Liver (tissue), 9 donors: ENCODE results near the gene HEPHL1. TPM values are rescaled to one million over a fixed set of nuclear protein-coding genes. Genes with fewer than 3 reads are reported as not detected.

Experiments
- DNase-seq: peaks from one replicate; pipeline ENCODE4 v3.0.0-alpha.2; 2017; ENCODE audit warnings: low spot score
- H3K27ac ChIP-seq, 2 donors: one replicate each; pipeline ENCODE4 v1.7.0; 2013; ENCODE audit warnings: inconsistent platforms in 2 of 2, low read length in 2 of 2, control low read depth in 1 of 2, low read depth in 1 of 2, mild to moderate bottlenecking in 1 of 2
- H3K27me3 ChIP-seq, 4 donors: one replicate each; pipeline versions ENCODE4 v1.6.1 to v1.7.0; 2013; ENCODE audit warnings: low read length in 3 of 4, inconsistent platforms in 1 of 4, mild to moderate bottlenecking in 1 of 4, moderate library complexity in 1 of 4; ENCODE audit not compliant: control insufficient read depth in 4 of 4, insufficient read depth in 4 of 4
- H3K36me3 ChIP-seq, 4 donors: one replicate each; pipeline versions ENCODE4 v1.6.1 to v1.7.0; 2013; ENCODE audit warnings: low read length in 3 of 4, mild to moderate bottlenecking in 3 of 4, low read depth in 1 of 4, moderate library complexity in 1 of 4; ENCODE audit not compliant: control insufficient read depth in 4 of 4, insufficient read depth in 3 of 4
- H3K4me1 ChIP-seq, 4 donors: one replicate each; pipeline versions ENCODE4 v1.6.1 to v1.7.0; 2013; ENCODE audit warnings: low read length in 3 of 4, mild to moderate bottlenecking in 3 of 4, moderate library complexity in 1 of 4; ENCODE audit not compliant: control insufficient read depth in 4 of 4, insufficient read depth in 4 of 4
- H3K4me3 ChIP-seq, 3 donors: one replicate each; pipeline versions ENCODE4 v1.6.1 to v1.7.0; 2013; ENCODE audit warnings: low read length in 3 of 3, control low read depth in 1 of 3, low read depth in 1 of 3, mild to moderate bottlenecking in 1 of 3
- H3K9ac ChIP-seq, 2 donors: one replicate each; pipeline ENCODE4 v1.7.0; 2013; ENCODE audit warnings: low read length in 2 of 2, mild to moderate bottlenecking in 2 of 2, moderate library complexity in 2 of 2, control low read depth in 1 of 2, low read depth in 1 of 2
- H3K9me3 ChIP-seq, 4 donors: one replicate each; pipeline versions ENCODE4 v1.6.1 to v1.7.0; 2013; ENCODE audit warnings: low read length in 3 of 4; ENCODE audit not compliant: control insufficient read depth in 4 of 4
- EGR1 ChIP-seq, 2 donors: IDR thresholded peaks; 2 replicates each; pipeline ENCODE4 v1.6.1; 2016 to 2018; ENCODE audit warnings: antibody characterized with exemption in 2 of 2, low read depth in 2 of 2
- FOXA1 ChIP-seq: IDR thresholded peaks from 2 replicates; pipeline ENCODE4 v1.6.1; 2016; ENCODE audit warnings: antibody characterized with exemption
- FOXA2 ChIP-seq: IDR thresholded peaks from 2 replicates; pipeline ENCODE4 v1.6.1; 2016; ENCODE audit warnings: antibody characterized with exemption
- GABPA ChIP-seq, 2 donors: IDR thresholded peaks in 1 of 2; conservative IDR thresholded peaks in 1 of 2; 2 replicates each; pipeline ENCODE4 v1.6.1; 2016; ENCODE audit warnings: antibody characterized with exemption in 2 of 2, mild to moderate bottlenecking in 1 of 2, moderate library complexity in 1 of 2
- HNF4A ChIP-seq, 2 donors: conservative IDR thresholded peaks; 2 replicates each; pipeline ENCODE4 v1.6.1; 2016; ENCODE audit warnings: antibody characterized with exemption in 2 of 2, mild to moderate bottlenecking in 2 of 2
- HNF4G ChIP-seq: IDR thresholded peaks from 2 replicates; pipeline ENCODE4 v1.6.1; 2016; ENCODE audit warnings: antibody characterized with exemption
- JUND ChIP-seq, 2 donors: IDR thresholded peaks; 2 replicates each; pipeline ENCODE4 v1.6.1; 2016; ENCODE audit warnings: antibody characterized with exemption in 2 of 2
- NR2F2 ChIP-seq: IDR thresholded peaks from 2 replicates; pipeline ENCODE4 v1.6.1; 2016; ENCODE audit warnings: antibody characterized with exemption
- RAD21 ChIP-seq, 2 donors: IDR thresholded peaks; 2 replicates each; pipeline ENCODE4 v1.6.1; 2016; ENCODE audit warnings: antibody characterized with exemption in 2 of 2, mild to moderate bottlenecking in 2 of 2
- RXRA ChIP-seq, 2 donors: IDR thresholded peaks; 2 replicates each; pipeline ENCODE4 v1.6.1; 2017 to 2018; ENCODE audit warnings: antibody characterized with exemption in 2 of 2, mild to moderate bottlenecking in 1 of 2
- SP1 ChIP-seq: IDR thresholded peaks from 2 replicates; pipeline ENCODE4 v1.6.1; 2018; ENCODE audit warnings: antibody characterized with exemption, mild to moderate bottlenecking
- TAF1 ChIP-seq: conservative IDR thresholded peaks from 2 replicates; pipeline ENCODE4 v1.6.1; 2016; ENCODE audit warnings: antibody characterized with exemption, mild to moderate bottlenecking
- YY1 ChIP-seq: IDR thresholded peaks from 2 replicates; pipeline ENCODE4 v1.6.1; 2016; ENCODE audit warnings: antibody characterized with exemption, mild to moderate bottlenecking
- WGBS: extraction: QIAGEN DNeasy Blood & Tissue Kit; methylation state at CpG from one replicate; pipeline ENCODE4 v1.1.7; 2013; 5-methylcytosine and 5-hydroxymethylcytosine counted together
- polyA plus RNA-seq, 2 donors: library from polyadenylated mRNA; stranded (reverse) in 1 of 2; unstranded in 1 of 2; fragments of 200-250 nt in 1 of 2; fragments of >200 nt in 1 of 2; fragmentation: Nextera tagmentation in 1 of 2; extraction: Ambion mirVana in 1 of 2; gene quantifications; one replicate each; pipeline versions ENCODE4 v1.2.1 to v1.2.3, GENCODE V29; 2013 to 2015
- total RNA-seq, 2 donors: library from RNA; depleted of rRNA; stranded (reverse); fragments of >200 nt; gene quantifications; one replicate each; pipeline ENCODE4 v1.2.3, GENCODE V29; 2014
- TF ChIP-seq, protein P1 (sequence below): fragments of 150-350 bp; IDR thresholded peaks from 2 replicates; pipeline ENCODE4 v1.5.1; 2017; ENCODE audit warnings: improper control_type of control experiment, low read depth, low read length; ENCODE audit not compliant: missing input control
- TF ChIP-seq, protein P2 (sequence below): IDR thresholded peaks from 2 replicates; pipeline ENCODE4 v1.6.1; 2016; ENCODE audit warnings: antibody characterized with exemption, mild to moderate bottlenecking
- TF ChIP-seq, protein P3 (sequence below): IDR thresholded peaks from 2 replicates; pipeline ENCODE4 v1.6.1; 2016; ENCODE audit warnings: antibody characterized with exemption
- TF ChIP-seq, protein P4 (sequence below): IDR thresholded peaks from 2 replicates; pipeline ENCODE4 v1.6.1; 2016; ENCODE audit warnings: antibody characterized with exemption
- TF ChIP-seq, protein P5 (sequence below): IDR thresholded peaks from 2 replicates; pipeline ENCODE4 v1.6.1; 2016; ENCODE audit warnings: antibody characterized with exemption
- donor health status: healthy.
- donor health status: healthy.
- donor health status: healthy.
- donor health status: healthy.
- donor health status: healthy.

Gene HEPHL1
- total and polyA plus RNA-seq, 4 donors: 0.19 TPM; not detected in 3

DNA sequence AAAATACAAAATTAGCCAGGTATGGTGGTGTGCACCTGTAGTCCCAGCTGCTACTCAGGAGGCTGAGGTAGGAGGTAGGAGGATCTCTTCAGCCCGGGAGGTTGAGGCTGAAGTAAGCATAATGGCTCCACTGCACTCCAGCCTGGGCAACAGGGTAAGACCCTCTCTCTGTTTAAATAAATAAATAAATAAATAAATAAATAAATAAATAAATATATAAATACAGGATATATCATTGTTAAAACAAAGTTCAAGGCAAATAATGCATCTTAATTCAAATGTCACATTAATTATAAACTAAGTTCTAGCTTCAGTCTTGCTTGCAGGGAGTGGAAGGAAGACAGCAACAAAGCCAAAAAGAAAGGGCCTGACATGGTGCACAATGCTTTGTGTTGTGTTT is 63.0 kb downstream of the HEPHL1 start:
- Histone ChIP-seq H3K27ac (no peak overlapping the region), H3K9me3 (no peaks in the 10 kb centered on the region), H3K4me3 (no peak overlapping the region), H3K36me3 (no peaks in the 10 kb centered on the region), H3K9ac (no peak overlapping the region), H3K4me1 (no peaks in the 10 kb centered on the region), H3K27me3 (no peaks in the 10 kb centered on the region)
- DNase-seq: no peak
- 95% methylated on average over 1 of the region's 1 CpG for WGBS
- TF ChIP-seq SP1 (no peak), EGR1 (IDR thresholded peaks at IDR 0.05; ENCODE audit: low read depth in 2 of 2) (no peak), TAF1 (no peak), RXRA (IDR thresholded peaks at IDR 0.05) (no peak), FOXA1 (no peak), JUND (IDR thresholded peaks at IDR 0.05) (no peak), HNF4G (no peak), NR2F2 (no peak), GABPA (IDR thresholded peaks at IDR 0.05 in 1 of 2, conservative IDR thresholded peaks at IDR 0.05 in 1 of 2) (no peak), RAD21 (IDR thresholded peaks at IDR 0.05) (no peak), FOXA2 (no peak), HNF4A (conservative IDR thresholded peaks at IDR 0.05) (no peak), YY1 (no peak)
- TF ChIP-seq, protein P1, sequence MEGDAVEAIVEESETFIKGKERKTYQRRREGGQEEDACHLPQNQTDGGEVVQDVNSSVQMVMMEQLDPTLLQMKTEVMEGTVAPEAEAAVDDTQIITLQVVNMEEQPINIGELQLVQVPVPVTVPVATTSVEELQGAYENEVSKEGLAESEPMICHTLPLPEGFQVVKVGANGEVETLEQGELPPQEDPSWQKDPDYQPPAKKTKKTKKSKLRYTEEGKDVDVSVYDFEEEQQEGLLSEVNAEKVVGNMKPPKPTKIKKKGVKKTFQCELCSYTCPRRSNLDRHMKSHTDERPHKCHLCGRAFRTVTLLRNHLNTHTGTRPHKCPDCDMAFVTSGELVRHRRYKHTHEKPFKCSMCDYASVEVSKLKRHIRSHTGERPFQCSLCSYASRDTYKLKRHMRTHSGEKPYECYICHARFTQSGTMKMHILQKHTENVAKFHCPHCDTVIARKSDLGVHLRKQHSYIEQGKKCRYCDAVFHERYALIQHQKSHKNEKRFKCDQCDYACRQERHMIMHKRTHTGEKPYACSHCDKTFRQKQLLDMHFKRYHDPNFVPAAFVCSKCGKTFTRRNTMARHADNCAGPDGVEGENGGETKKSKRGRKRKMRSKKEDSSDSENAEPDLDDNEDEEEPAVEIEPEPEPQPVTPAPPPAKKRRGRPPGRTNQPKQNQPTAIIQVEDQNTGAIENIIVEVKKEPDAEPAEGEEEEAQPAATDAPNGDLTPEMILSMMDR: no peak
- TF ChIP-seq, protein P2, sequence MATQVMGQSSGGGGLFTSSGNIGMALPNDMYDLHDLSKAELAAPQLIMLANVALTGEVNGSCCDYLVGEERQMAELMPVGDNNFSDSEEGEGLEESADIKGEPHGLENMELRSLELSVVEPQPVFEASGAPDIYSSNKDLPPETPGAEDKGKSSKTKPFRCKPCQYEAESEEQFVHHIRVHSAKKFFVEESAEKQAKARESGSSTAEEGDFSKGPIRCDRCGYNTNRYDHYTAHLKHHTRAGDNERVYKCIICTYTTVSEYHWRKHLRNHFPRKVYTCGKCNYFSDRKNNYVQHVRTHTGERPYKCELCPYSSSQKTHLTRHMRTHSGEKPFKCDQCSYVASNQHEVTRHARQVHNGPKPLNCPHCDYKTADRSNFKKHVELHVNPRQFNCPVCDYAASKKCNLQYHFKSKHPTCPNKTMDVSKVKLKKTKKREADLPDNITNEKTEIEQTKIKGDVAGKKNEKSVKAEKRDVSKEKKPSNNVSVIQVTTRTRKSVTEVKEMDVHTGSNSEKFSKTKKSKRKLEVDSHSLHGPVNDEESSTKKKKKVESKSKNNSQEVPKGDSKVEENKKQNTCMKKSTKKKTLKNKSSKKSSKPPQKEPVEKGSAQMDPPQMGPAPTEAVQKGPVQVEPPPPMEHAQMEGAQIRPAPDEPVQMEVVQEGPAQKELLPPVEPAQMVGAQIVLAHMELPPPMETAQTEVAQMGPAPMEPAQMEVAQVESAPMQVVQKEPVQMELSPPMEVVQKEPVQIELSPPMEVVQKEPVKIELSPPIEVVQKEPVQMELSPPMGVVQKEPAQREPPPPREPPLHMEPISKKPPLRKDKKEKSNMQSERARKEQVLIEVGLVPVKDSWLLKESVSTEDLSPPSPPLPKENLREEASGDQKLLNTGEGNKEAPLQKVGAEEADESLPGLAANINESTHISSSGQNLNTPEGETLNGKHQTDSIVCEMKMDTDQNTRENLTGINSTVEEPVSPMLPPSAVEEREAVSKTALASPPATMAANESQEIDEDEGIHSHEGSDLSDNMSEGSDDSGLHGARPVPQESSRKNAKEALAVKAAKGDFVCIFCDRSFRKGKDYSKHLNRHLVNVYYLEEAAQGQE: no peak
- TF ChIP-seq, protein P3, sequence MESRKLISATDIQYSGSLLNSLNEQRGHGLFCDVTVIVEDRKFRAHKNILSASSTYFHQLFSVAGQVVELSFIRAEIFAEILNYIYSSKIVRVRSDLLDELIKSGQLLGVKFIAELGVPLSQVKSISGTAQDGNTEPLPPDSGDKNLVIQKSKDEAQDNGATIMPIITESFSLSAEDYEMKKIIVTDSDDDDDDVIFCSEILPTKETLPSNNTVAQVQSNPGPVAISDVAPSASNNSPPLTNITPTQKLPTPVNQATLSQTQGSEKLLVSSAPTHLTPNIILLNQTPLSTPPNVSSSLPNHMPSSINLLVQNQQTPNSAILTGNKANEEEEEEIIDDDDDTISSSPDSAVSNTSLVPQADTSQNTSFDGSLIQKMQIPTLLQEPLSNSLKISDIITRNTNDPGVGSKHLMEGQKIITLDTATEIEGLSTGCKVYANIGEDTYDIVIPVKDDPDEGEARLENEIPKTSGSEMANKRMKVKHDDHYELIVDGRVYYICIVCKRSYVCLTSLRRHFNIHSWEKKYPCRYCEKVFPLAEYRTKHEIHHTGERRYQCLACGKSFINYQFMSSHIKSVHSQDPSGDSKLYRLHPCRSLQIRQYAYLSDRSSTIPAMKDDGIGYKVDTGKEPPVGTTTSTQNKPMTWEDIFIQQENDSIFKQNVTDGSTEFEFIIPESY: no peak
- TF ChIP-seq, protein P4, sequence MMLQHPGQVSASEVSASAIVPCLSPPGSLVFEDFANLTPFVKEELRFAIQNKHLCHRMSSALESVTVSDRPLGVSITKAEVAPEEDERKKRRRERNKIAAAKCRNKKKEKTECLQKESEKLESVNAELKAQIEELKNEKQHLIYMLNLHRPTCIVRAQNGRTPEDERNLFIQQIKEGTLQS: no peak
- TF ChIP-seq, protein P5, sequence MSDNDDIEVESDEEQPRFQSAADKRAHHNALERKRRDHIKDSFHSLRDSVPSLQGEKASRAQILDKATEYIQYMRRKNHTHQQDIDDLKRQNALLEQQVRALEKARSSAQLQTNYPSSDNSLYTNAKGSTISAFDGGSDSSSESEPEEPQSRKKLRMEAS: no peak
